Measurements from ENCODE around the gene DNAH1. TPM values are rescaled to one million over a fixed set of nuclear protein-coding genes. Genes with fewer than 3 reads are reported as not detected.
A peak's percentile ranks its signal among the peaks of the same experiment; 100 is the strongest.

The DNAH1 gene
- total RNA-seq, 2 experiments from 2014 or later, result 5.8 to 14.2 TPM

DNA sequence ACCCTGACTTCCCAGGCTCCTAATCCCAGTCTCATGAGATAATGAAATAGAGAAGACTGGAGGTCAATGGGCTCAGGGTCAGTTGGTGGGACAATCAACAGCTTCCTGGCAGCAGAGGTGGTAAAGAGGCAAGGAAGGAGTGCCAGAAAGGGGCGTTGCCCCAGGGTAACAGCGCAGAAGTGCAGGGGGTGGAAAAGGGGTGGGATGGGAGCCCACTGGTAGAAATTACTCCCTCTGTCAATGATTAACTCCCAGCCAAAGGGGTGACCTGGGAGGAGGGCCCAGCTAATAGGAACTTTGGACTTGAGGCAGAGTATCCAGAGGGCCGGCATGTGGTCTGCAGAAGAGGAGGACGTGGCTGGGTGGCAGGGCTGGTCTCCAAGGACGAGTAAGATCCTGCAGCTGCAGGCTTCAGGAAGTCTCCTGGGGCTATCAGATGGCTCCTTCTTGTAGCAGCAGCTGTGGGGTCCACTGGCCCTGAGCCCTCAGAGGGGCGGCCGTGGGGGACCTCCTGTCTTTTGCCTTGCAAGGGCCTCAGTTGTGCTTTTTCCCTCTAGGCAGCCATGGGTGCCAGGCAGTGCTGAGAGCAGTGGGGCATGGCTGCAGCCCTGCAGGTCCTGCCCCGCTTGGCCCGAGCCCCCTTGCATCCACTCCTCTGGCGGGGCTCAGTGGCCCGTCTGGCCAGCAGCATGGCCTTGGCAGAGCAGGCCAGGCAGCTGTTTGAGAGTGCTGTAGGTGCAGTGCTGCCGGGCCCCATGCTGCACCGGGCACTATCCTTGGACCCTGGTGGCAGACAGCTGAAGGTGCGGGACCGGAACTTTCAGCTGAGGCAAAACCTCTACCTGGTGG is 26.1 kb upstream of the DNAH1 start:
- DNase-seq (ENCODE audit: low spot score), result no peak
- Histone ChIP-seq H3K9me3 (ENCODE audit: low read length) (no peaks in the 10 kb centered on the region), H3K36me3 (ENCODE audit: insufficient read depth, low read length) (peaks cover 8% of the 10 kb centered on the region; the same call in 1 of the 2 replicates), H4K20me1 (ENCODE audit: insufficient read depth, low read length) (no peaks in the 10 kb centered on the region), H3K27ac (ENCODE audit: low read depth, low read length, poor library complexity, severe bottlenecking) (no peak overlapping the region), H3K4me1 (ENCODE audit: insufficient read depth, low read length, poor library complexity, severe bottlenecking) (peaks cover 21% of the 10 kb centered on the region), H3K79me2 (ENCODE audit: insufficient read depth, low read depth, low read length) (peaks cover 13% of the 10 kb centered on the region; the same call in 1 of the 2 replicates), H3K9me2 (ENCODE audit: insufficient read depth, low read length) (no peaks in the 10 kb centered on the region), H2AFZ (ENCODE audit: low read length) (no peak overlapping the region), H3K4me3 (ENCODE audit: low read depth, low read length, poor library complexity, severe bottlenecking) (no peak overlapping the region), H3K4me2 (ENCODE audit: low read length) (0 out of 2 replicates have a peak overlapping the region, but pooled peaks have one; percentile 0)
- CTCF ChIA-PET (ENCODE audit: unreplicated experiment), result no interaction called here
- TF ChIP-seq EZH2phosphoT487 (IDR thresholded peaks at IDR 0.05; ENCODE audit: borderline replicate concordance, low read depth, low read length), result no peak
- TF ChIP-seq, protein P1, sequence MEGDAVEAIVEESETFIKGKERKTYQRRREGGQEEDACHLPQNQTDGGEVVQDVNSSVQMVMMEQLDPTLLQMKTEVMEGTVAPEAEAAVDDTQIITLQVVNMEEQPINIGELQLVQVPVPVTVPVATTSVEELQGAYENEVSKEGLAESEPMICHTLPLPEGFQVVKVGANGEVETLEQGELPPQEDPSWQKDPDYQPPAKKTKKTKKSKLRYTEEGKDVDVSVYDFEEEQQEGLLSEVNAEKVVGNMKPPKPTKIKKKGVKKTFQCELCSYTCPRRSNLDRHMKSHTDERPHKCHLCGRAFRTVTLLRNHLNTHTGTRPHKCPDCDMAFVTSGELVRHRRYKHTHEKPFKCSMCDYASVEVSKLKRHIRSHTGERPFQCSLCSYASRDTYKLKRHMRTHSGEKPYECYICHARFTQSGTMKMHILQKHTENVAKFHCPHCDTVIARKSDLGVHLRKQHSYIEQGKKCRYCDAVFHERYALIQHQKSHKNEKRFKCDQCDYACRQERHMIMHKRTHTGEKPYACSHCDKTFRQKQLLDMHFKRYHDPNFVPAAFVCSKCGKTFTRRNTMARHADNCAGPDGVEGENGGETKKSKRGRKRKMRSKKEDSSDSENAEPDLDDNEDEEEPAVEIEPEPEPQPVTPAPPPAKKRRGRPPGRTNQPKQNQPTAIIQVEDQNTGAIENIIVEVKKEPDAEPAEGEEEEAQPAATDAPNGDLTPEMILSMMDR (conservative IDR thresholded peaks at IDR 0.05; ENCODE audit: low read length), result no peak
- POLR2A ChIA-PET, result interaction anchor here (0.5 to 1.4 kb wide), 4 partner anchors 13 to 179 kb away, joined by 3 to 7 read pairs (median 4); no protein-coding TSS in a partner anchor
- intact Hi-C loops (cut with micrococcal nuclease; ENCODE audit: unreplicated experiment), result no loop called here
- BruUV-seq (replicated peaks), result no TSS peak

DNA sequence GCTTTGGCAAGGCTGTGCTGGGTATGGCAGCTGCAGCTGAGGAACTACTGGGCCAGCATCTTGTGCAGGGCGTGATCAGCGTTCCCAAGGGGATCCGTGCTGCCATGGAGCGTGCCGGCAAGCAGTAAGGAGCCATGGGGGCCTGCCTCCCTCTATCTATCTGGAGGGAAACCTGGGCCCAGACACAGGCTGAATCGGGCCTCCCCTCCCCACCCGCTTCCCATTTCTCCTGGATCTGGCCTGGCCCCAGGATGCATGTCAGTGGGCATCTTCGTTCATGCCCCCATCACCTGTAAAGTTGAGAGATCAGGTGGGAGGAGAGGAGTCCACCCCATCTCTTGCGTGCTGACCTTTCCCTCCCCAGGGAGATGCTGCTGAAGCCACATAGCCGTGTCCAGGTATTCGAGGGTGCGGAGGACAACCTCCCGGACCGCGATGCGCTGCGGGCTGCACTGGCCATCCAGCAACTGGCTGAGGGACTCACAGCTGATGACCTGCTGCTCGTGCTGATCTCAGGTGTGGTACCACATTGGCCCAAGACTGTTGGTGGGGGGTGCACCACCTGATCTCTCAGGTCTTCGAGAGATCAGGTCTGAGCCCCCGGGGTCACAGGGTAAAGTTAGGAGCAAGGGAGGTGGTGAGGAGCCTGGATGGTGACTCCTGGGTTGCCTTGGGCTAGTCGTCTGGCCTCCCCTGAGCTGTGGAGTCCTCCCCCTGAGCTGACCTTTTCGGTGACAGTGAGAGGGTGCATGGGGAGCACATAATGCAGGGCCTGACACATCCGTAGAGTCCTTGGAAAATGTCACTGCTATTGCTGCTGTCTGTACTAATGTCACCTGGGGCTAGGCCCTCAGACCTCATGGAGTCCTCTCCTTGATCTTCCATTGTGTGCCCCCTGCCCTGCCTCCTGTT is 25.3 kb upstream of the DNAH1 start:
- CTCF ChIA-PET (ENCODE audit: unreplicated experiment), result interaction anchor here (1.3 kb wide), 1 partner anchor 48 kb away, joined by 5 read pairs; no protein-coding TSS in a partner anchor
- Histone ChIP-seq H3K4me3 (ENCODE audit: low read depth, low read length, poor library complexity, severe bottlenecking) (no peak overlapping the region), H3K9me3 (ENCODE audit: low read length) (no peaks in the 10 kb centered on the region), H2AFZ (ENCODE audit: low read length) (no peak overlapping the region), H3K36me3 (ENCODE audit: insufficient read depth, low read length) (peaks cover 8% of the 10 kb centered on the region; the same call in 1 of the 2 replicates), H3K4me2 (ENCODE audit: low read length) (no peak overlapping the region), H3K4me1 (ENCODE audit: insufficient read depth, low read length, poor library complexity, severe bottlenecking) (peaks cover 21% of the 10 kb centered on the region), H4K20me1 (ENCODE audit: insufficient read depth, low read length) (no peaks in the 10 kb centered on the region), H3K79me2 (ENCODE audit: insufficient read depth, low read depth, low read length) (peaks cover 13% of the 10 kb centered on the region; the same call in 1 of the 2 replicates), H3K9me2 (ENCODE audit: insufficient read depth, low read length) (no peaks in the 10 kb centered on the region), H3K27ac (ENCODE audit: low read depth, low read length, poor library complexity, severe bottlenecking) (no peak overlapping the region)
- BruUV-seq (replicated peaks), result no TSS peak
- TF ChIP-seq, protein P1 (conservative IDR thresholded peaks at IDR 0.05; ENCODE audit: low read length), result no peak
- no peak for TF ChIP-seq EZH2phosphoT487 (IDR thresholded peaks at IDR 0.05; ENCODE audit: borderline replicate concordance, low read depth, low read length)
- intact Hi-C loops (cut with micrococcal nuclease; ENCODE audit: unreplicated experiment), result loop anchor here (1.0 kb wide), 3 partner anchors 48 to 156 kb away; no protein-coding TSS in a partner anchor
- POLR2A ChIA-PET, result interaction anchor here (0.6 kb wide), 1 partner anchor 679 kb away, joined by 3 read pairs; no protein-coding TSS in a partner anchor
- DNase-seq (ENCODE audit: low spot score), result no peak
